DMS79 (cell line): ENCODE results near the gene PPP1R1A.

Experiments used
- DNase-seq: peaks from one replicate; lab custom pipeline; 2025; lab: John Stamatoyannopoulos, UW

Gene PPP1R1A

DNA sequence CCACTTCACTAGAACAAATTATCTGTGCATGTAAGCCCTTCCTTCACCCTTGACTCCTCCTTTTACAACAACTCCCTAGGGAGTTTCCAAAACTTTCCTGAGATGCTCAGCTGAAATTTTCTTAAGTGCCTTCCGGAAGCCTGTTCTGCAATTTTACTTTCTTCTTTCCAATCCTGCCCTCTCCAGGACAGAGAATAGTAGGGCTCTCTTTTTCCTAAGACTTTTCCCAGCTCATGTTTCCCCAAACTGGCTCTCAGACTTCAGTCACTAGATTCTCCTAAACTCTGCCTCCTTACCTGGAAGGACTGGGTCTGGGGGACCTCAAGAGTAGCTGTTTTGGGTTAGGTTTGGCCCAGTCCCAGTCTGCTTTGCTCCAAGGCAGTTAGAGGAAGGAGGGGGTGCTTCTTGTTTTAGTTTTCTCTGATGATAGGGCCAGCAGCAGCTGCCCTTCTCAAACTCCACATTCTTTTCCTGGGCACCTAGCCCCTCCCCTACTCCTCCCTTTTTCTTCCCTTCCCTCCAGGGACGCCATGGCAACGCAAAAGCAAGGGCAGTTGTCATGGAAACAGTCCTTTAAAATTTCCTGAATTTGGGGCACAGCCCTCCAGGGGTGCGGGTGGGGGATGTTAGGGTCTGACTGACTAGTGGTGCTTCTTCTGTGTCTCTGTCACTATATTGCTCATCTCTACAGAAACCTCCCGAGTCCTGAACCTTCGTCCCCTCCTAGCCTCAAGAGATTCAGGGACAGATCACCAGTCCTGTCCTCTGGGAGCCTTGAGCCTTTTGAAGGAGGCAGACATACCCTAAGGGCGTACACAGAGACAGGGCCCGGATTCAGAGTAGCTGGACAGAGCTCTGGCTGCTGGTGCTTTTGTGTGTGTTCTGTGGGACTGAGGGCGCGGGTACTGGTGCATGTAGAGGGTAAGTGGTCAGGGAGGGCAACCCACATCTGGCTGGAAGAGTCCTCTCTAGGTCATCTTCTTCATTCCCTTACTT, 17.0 kb downstream of the PPP1R1A start:
- no peak for DNase-seq

DNA sequence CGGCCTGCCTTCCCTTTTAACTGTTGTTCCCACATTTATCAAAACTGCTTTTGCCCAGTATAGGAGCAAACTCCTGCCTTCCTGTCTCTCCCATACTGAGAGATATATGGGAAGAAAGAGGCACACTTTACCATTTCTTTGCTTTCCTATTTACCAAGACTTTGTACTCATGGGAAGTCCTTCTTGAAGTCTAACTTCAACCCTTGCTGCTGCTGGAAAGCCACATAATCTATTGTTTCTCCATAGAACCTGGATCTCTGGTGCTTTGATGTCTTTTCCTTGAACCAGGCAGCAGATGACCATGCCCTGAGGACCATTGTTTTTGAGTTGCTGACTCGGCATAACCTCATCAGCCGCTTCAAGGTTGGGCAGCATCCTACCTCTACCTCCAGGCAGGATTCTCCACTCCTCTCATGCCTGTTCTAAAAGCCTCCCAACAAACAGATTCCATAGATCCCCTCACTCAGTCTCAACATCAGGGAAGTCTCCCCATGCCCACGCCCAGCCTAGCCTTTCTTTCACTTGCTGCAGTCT, 18.4 kb downstream of the PPP1R1A start:
- DNase-seq = no peak

- no peak for DNase-seq
Observed at GRCh38 chr12:54569072-54569471, 19.4 kb downstream of the PPP1R1A start.

- no peak for DNase-seq
Observed at GRCh38 chr12:54566792-54567191, 21.7 kb downstream of the PPP1R1A start.

GRCh38 chr12:54565986-54566544, 22.4 kb downstream of the PPP1R1A start:
- no peak for DNase-seq

DNA sequence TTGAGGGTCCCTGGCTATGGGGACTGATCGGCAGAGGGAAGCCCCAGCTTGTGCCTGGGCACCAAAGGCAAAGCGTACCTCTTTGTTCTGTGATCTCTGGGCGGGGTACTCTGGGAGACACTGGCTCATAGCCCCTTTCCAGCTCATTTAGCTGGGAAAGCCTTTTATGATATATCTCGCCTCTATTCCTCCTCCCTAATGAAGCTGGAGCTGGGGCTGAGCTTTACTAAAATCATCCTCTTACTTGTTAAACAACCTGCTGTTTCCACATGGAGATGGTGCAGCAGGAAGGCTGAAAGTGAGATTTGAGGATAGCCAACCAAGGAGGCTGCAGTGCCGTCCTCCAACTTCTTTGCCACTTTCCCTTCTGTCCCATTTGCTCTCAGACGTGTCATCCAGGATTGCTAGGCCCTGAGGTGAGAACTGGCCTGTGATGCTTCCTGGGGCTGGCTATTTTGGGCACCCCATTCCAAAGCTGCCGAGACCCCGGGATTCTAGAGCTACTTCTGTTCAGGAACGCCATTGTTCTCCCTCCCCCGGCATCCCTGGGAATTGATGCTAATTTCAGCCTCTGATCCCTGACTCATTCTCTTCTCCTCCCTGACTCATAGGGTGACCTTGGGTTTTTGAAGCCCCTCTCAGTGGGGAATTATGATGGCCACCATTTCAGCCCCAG, 23.0 kb downstream of the PPP1R1A start:
- DNase-seq = no peak

- no peak for DNase-seq
Observed at GRCh38 chr12:54564768-54565167, 23.7 kb downstream of the PPP1R1A start.

- DNase-seq = no peak
Observed at GRCh38 chr12:54563787-54564186, 24.7 kb downstream of the PPP1R1A start.

- no peak for DNase-seq
Observed at GRCh38 chr12:54562750-54563356, 25.6 kb downstream of the PPP1R1A start.

GRCh38 chr12:54561164-54561563, 27.3 kb downstream of the PPP1R1A start:
- no peak for DNase-seq

GRCh38 chr12:54560374-54560858, 28.0 kb downstream of the PPP1R1A start:
- no peak for DNase-seq

- DNase-seq = no peak
Observed at GRCh38 chr12:54558759-54559158, 29.7 kb downstream of the PPP1R1A start.

GRCh38 chr12:54558311-54558710, 30.1 kb downstream of the PPP1R1A start:
- no peak for DNase-seq

DNA sequence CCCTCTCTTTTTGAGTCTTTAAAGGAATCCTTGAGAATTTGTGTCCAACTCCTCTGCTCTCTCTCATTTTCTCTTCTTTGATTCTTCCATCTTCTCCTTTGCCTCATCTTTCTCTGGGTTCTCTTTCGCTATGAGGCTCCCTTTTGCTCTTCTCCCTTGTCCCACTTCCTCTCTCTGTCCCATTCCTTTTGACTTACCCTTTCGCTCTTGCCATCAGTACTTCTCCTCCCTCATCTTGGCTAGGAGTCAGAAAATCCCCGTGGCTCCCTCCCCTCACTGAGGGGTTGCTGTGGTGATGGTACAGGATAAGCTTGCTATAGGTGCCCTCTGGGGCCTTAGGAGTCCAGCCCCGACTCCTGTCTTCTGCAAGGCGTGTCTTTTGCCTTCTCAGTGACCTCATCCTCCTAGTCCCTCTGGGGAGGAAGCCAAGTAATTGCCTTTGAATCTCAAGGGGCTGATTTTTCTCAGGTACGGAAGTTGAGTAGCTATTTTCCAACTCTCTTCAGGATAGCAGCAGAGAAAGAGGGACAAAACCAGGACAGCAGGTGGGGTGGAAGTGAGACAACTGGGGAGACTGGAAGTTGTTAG, 32.7 kb downstream of the PPP1R1A start:
- DNase-seq = no peak

GRCh38 chr12:54549774-54550451, 38.5 kb downstream of the PPP1R1A start:
- DNase-seq = no peak

GRCh38 chr12:54546511-54546910, 41.9 kb downstream of the PPP1R1A start:
- DNase-seq = no peak

DNA sequence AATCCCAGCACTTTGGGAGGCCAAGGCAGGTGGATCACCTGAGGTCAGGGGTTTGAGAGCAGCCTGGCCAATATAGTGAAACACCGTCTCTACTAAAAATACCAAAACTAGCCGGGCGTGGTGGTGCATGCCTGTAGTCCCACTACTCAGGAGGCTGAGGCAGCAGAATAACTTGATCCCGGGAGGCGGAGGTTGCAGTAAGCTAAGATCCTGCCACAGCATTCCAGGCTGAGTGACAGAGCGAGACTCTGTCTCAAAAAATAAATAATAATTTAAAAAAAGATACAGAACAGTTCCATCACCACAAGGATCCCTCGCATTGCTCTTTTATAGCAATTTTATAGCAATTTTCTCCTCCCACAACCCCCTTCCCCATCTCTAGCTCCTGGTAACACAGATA, 43.7 kb downstream of the PPP1R1A start:
- no peak for DNase-seq

GRCh38 chr12:54543526-54543925, 44.9 kb downstream of the PPP1R1A start:
- no peak for DNase-seq

GRCh38 chr12:54541751-54542290, 46.6 kb downstream of the PPP1R1A start:
- no peak for DNase-seq

GRCh38 chr12:54538136-54538700, 50.2 kb downstream of the PPP1R1A start:
- no peak for DNase-seq
